Measurements from ENCODE around the gene RASSF5.
"Not testable (repeated sequence)": the region's sequence is repeated elsewhere in the genome, so short reads cannot be mapped to it uniquely, and the experiment has no call there.

RASSF5 gene

GRCh38 chr1:206480211-206480610 lies 27.1 kb upstream of the RASSF5 start:
- DNase-seq (ENCODE audit: low read depth in 2 of 2), result no peak
- no peak overlapping the region for H3K4me3 ChIP-seq (replicated peaks in 1 of 2; ENCODE audit: low read depth in 2 of 2, low read length in 2 of 2)
- TF ChIP-seq CTCF (IDR thresholded peaks at IDR 0.05; ENCODE audit: low read depth, low read length), result no peak

- no peak for TF ChIP-seq CTCF (IDR thresholded peaks at IDR 0.05; ENCODE audit: low read depth, low read length)
- DNase-seq (ENCODE audit: low read depth in 2 of 2), result no peak
- no peak overlapping the region for H3K4me3 ChIP-seq (replicated peaks in 1 of 2; ENCODE audit: low read depth in 2 of 2, low read length in 2 of 2)
These were observed 24.7 kb upstream of the RASSF5 start for GRCh38 chr1:206482611-206483010.

- not testable (repeated sequence) for H3K4me3 ChIP-seq (replicated peaks in 1 of 2; ENCODE audit: low read depth in 2 of 2, low read length in 2 of 2); DNase-seq (ENCODE audit: low read depth in 2 of 2)
These were observed 23.5 kb upstream of the RASSF5 start for GRCh38 chr1:206483864-206484263.

GRCh38 chr1:206484901-206485300 lies 22.4 kb upstream of the RASSF5 start:
- no peak overlapping the region for H3K4me3 ChIP-seq (replicated peaks in 1 of 2; ENCODE audit: low read depth in 2 of 2, low read length in 2 of 2)
- no peak for TF ChIP-seq CTCF (IDR thresholded peaks at IDR 0.05; ENCODE audit: low read depth, low read length)
- no peak for DNase-seq (ENCODE audit: low read depth in 2 of 2)

- DNase-seq (ENCODE audit: low read depth in 2 of 2), result no peak
- no peak overlapping the region for H3K4me3 ChIP-seq (replicated peaks in 1 of 2; ENCODE audit: low read depth in 2 of 2, low read length in 2 of 2)
- no peak for TF ChIP-seq CTCF (IDR thresholded peaks at IDR 0.05; ENCODE audit: low read depth, low read length)
These were observed 20.1 kb upstream of the RASSF5 start for GRCh38 chr1:206486995-206487788.

- TF ChIP-seq CTCF (IDR thresholded peaks at IDR 0.05; ENCODE audit: low read depth, low read length), result no peak
- H3K4me3 ChIP-seq (replicated peaks in 1 of 2; ENCODE audit: low read depth in 2 of 2, low read length in 2 of 2), result no peak overlapping the region
- no peak for DNase-seq (ENCODE audit: low read depth in 2 of 2)
These were observed 19.4 kb upstream of the RASSF5 start for GRCh38 chr1:206487970-206488369.

GRCh38 chr1:206488466-206488865 lies 18.9 kb upstream of the RASSF5 start:
- no peak for TF ChIP-seq CTCF (IDR thresholded peaks at IDR 0.05; ENCODE audit: low read depth, low read length)
- no peak for DNase-seq (ENCODE audit: low read depth in 2 of 2)
- H3K4me3 ChIP-seq (replicated peaks in 1 of 2; ENCODE audit: low read depth in 2 of 2, low read length in 2 of 2), result no peak overlapping the region
